ENCODE data around the gene TOMM20.

The TOMM20 gene

GRCh38 chr1:235133086-235133485 lies 4.4 kb upstream of the TOMM20 start:
- no peak for DNase-seq

GRCh38 chr1:235131961-235132360 lies 3.3 kb upstream of the TOMM20 start:
- no peak for DNase-seq

DNA sequence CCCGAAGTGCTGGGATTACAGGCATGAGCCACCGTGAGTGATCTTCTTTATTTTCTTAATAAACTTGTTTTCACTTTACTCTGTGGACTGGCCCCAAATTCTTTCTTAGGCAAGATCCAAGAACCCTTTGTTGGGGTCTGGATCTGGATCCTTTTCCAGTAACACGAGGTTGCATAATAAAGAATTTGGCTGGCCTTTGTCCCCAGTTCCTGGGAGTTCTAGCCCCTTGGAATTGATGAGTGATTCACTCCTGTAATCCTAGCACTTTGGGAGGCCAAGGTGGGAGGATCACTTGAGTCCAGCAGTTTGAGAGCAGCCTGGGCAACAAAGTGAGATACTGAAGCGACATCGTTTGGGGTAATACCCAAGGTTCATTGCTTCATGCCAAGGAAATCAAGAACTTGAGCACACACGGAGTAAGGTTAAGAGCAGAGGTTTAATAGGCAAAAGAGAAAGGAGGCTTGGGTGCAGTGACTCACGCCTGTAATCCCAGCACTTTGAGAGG lies 2.2 kb upstream of the TOMM20 start:
- DNase-seq, result no peak

- DNase-seq, result no peak
These were observed 1.3 kb upstream of the TOMM20 start for GRCh38 chr1:235129774-235130570.

- DNase-seq, result no peak
These were observed 743 bp downstream of the TOMM20 start for GRCh38 chr1:235127732-235128455.

GRCh38 chr1:235127203-235127602 lies 1.4 kb downstream of the TOMM20 start:
- no peak for DNase-seq

DNA sequence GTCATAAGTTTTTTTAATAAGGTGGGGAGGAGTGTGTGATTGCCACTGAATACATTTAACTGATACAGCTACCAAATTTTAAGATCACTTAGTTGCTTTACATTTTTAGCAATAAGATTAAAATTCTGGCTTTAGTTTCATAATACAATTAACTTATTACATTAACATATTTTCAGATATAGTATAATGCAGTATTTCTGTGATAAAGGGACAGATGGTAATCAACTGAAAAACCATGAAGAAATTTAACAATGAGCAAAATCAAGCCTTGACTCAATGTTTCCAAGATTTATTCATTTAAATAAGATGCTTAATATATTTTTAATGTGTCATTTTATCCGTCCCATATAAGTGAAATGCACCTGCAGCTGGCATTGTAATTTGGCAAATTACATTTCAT lies 4.0 kb downstream of the TOMM20 start:
- DNase-seq, result no peak

DNA sequence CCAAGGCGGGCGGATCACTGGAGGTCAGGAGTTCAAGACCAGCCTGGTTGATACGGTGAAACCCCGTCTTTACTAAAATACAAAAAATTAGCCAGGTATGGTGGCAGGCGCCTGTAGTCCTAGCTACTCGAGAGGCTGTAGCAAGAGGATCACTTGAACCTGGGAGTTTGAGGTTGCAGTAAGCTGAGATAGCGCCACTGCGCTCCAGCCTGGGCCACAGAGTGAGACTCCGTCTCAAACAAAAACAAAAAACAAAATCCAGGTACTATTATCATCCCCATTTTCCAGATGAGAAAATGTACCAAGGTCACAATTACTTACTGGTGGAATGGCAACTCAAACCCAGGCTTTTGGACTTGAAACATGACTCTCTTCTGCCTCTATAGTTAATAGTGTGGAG lies 4.5 kb downstream of the TOMM20 start:
- no peak for DNase-seq

- DNase-seq, result no peak
These were observed 6.3 kb downstream of the TOMM20 start for GRCh38 chr1:235122348-235122747.

DNA sequence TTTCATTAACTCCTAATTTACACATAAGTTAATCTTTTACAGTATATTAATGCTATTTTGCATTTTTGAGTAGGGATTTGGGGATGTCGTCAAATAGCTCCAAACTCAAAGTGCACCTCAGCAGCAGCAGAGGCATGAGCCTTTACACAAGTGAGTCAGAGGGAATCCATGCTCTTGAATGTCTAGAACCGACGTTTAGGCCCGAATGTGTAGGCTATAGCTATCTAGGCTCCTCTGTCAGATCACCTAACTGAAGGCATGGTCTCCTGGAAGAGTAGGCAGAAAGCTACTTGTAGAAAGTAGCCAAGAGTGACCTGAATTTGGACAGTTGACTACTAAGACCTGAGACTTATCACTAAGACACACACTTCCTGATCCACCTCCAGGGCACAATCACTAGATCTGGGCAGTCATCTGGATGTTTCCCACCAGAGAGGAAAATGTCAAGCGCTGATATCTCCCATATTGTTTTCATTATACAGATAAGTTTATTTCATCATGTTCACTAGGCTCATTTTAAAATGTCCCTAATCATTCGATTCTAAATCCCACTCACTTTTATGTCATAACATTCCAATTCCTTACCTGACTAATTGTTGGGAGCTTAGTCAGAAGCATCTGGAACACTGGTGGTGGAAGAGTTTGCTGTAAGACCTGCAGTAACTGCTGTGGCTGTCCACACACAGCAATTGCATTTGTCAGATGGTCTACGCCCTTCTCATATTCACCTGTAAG lies 15.3 kb downstream of the TOMM20 start:
- no peak for DNase-seq

DNA sequence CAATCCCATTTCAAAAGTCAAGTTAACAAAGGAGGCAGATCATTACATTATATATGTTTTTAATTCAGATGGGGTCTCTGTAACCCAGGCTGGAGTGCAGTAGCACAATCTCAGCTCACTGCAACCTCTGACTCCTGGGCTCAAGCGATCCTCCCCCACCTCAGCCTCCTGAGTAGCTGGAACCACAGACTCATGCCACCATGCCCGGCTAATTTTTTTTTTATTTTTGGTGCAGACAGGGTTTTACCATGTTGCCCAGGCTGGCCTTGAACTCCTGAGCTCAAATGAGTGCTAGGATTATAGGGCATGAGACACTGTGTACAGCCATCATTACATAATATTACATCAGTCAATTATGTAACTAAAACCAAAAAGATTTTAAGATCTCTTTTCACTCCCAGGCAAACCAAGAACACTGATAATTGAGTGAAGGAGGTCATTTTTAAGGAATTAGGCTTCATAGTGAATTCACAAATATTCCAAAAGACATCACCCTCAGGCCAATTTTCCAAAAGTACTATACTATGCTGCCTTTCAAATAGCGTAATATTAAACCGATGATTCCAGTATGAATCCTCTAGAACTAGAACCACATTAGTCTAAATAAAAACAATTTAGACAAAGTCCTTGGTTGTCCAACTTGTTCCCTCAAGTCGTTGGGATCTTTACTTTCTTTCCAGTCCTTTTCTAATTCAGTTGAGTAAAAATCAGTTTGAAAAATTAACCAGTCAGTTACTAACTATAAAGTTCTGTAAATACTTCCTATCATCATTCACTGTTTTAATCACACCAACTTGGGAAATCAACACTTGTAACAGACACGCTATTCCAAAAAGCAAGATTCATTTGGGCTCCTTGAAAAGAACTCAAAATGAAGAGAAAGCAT lies 16.1 kb downstream of the TOMM20 start:
- no peak for DNase-seq

DNA sequence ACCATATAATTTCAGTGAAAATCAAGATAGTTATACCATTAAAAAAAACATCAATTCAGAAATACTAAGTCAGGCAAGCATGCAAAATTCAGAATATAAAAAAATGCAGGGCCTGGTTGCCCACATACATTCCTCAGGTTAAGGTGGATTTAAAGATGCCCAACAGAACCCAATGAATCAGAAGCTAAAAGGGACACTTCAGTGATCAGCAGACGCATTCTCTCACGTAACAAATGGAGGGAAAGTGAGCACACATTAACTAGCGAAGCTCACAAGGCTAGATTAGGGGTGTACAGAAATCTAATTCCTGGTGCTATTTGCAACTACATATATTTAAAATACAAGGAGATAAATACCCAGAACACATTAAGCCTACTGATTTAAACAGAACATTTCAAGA lies 17.5 kb downstream of the TOMM20 start:
- DNase-seq, result no peak

DNA sequence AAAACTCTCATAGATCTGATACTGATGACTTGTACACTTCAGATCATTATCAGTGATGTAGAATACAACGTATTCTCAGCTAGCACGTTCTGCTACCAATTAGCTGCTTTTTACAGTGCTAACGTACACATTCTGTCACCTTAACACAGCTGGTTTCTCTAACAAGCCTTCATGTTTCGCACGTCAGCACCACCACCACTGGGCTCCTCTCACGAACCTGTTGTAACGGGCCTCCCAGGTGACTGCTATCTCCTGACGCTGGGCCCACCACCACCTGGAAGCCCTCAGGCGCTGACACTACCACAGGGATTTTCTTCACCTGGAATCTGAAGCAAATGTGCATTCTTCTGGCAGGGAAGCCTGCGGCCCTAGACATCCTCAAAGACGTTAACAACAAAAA lies 19.8 kb downstream of the TOMM20 start:
- DNase-seq, result no peak

GRCh38 chr1:235108185-235108593 lies 20.4 kb downstream of the TOMM20 start:
- no peak for DNase-seq

DNA sequence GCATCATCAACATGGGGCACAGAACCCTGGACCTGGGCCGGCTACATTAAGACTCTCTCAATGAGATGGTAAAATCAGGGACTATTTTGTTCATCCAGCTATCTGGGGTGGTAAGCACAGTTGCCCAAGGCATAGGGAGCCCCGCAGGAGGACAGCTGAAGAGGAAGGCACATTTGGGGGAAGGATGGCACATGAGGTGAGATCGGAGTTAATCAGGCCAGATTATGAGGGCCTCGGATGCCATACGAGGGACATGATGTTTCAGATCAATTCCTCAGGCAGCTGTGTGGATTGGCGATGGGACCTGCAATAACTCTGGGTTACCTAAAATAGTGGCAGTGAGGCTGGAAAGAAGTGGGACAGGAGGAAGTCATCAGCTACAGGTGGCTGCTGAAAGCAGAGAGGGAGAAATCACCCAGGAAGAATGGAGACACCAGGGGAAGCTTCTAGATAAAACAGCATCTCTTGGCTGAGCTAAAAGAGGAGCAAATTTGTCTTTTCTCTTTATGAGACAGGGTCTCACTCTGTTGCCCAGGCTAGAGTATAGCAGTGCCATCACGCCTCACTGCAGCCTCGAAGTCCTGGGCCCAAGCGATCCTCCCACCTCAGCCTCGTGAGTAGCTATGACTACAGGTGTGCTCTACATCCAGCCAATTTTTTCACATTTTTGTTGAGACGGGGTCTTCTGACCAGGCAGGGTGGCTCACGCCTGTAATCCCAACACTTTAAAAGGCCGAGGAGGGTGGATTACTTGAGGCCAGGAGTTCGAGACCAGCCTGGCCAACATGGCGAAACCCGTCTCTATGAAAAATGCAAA lies 21.1 kb downstream of the TOMM20 start:
- DNase-seq, result no peak

GRCh38 chr1:235106457-235106856 lies 22.2 kb downstream of the TOMM20 start:
- no peak for DNase-seq

DNA sequence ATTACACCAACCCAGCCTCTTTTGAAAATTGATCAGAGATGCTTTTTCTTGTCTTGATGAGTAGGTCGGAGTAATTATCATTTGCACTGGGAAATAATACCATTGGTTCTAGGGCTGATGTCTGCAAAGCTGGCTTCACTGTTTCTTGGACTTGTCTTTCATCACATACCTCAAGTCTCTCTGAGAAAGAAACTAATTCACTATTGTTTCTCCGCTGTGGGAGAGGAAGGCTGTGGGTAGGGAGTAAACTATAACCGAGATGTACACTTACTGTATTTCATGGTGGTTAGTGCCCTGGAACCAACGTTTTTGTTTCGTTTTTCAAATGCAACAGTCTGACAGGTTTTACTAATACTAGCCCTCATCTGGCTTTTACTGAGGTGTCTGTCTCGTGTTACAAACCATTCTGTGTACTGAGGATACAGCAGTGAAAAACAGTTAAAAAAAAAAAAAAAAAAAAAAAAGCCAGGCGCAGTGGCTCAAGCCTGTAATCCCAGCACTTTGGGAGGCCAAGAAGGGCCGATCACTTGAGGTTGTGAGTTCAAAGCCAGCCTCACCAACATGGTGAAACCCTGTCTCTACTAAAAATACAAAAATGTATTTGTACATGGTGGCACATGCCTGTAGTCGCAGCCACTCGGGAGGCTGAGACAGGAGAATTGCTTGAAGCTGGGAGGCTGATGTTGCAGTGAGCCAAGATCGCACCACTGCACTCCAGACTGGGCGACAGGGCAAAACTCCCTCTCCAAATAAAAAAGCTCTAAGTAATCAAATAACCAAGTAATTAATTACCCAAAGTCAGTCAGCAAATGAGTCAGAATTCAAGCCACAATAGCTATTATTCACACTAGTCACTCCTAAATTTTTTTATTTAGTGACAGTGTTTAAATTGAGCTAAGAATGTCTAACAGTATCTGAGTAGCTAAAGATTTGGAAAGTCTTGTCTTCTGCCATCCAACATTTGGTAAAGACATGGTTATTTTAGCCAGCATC lies 23.3 kb downstream of the TOMM20 start:
- DNase-seq, result peak in 1 of 5 donors; percentile 87

DNA sequence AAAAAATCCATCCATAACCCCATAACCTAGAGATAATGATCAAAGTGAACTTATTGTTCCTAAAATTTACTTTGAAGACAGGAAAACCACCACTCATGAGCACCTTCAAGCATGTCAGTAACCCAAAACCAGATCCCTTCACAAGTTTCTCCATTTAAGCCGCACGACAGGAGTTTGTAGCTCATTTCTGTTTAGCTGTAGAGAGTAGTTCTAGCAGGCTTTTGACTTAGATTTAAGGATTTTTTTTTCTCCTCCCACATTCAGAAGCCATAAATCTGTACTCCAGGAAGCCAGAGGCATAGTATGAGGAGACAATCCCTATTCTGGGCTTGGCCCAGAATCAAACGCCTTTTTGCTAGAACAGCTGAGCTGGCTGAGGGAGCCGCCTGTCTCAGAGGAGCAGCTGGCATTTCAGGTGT lies 25.6 kb downstream of the TOMM20 start:
- DNase-seq, result no peak

GRCh38 chr1:235102259-235102582 lies 26.4 kb downstream of the TOMM20 start:
- DNase-seq, result no peak

- no peak for DNase-seq
These were observed 26.9 kb downstream of the TOMM20 start for GRCh38 chr1:235101558-235102258.

Data from T-helper 1 cell (primary cell).